ENCODE measurements around the gene RBFOX2. TPM values are rescaled to one million over a fixed set of nuclear protein-coding genes. Genes with fewer than 3 reads are reported as not detected.

Gene RBFOX2
- total RNA-seq, 1 experiment from 2014 or later: 81.1 TPM

DNA sequence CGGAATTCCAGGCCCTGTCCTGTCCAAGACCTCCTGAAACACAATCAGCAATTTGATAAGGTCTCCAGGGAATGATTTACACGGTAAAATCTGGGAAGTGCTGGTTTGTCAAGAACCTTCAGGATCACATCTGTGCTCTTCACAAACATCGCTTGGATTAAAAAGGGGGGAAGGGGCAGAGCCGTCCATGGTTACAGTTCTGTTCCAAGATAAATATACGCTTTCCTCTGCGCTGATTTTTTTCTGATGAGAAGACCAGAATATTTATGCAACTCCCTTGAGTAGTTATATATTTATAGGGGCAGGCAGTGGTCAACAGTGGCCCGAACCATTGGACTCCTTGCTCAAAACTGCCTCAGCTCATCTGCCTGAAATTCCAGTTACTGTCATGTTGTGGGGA, 320.2 kb downstream of the RBFOX2 start:
- CTCF ChIA-PET: interaction anchor here (0.6 kb wide), 1 partner anchor 85 kb away, joined by 3 read pairs; no protein-coding TSS in a partner anchor
- Histone ChIP-seq H3K36me3 (ENCODE audit: control insufficient read depth, insufficient read depth, low read length) (no peaks in the 10 kb centered on the region), H3K4me3 (ENCODE audit: low read depth in 2 of 2, low read length in 2 of 2) (no peak overlapping the region), H3K4me1 (ENCODE audit: control insufficient read depth, insufficient read depth, low read length) (no peaks in the 10 kb centered on the region), H3K9me3 (ENCODE audit: control insufficient read depth, insufficient read depth, low read depth, low read length) (no peaks in the 10 kb centered on the region), H3K27ac (ENCODE audit: low read length) (no peak overlapping the region), H3K27me3 (ENCODE audit: control insufficient read depth, insufficient read depth, low read length) (no peaks in the 10 kb centered on the region)
- ATAC-seq (no peak), DNase-seq (ENCODE audit: low read depth, low spot score) (no peak)
- BruUV-seq (replicated peaks): no TSS peak
- in situ Hi-C loops (cut with HindIII; ENCODE audit: low pct_unique_long_range_greater_than_20kb, low sequenced_read_pairs) (no loop called here), intact Hi-C loops (cut with micrococcal nuclease; ENCODE audit: unreplicated experiment) (no loop called here)
- TF ChIP-seq TCF7L2 (IDR thresholded peaks at IDR 0.05; ENCODE audit: low read depth, low read length) (no peak), POLR2AphosphoS5 (IDR thresholded peaks at IDR 0.05; ENCODE audit: low read depth, low read length) (no peak), SIN3A (IDR thresholded peaks at IDR 0.05; ENCODE audit: borderline replicate concordance, insufficient read depth, low read depth, low read length) (no peak)
- TF ChIP-seq, protein P1, sequence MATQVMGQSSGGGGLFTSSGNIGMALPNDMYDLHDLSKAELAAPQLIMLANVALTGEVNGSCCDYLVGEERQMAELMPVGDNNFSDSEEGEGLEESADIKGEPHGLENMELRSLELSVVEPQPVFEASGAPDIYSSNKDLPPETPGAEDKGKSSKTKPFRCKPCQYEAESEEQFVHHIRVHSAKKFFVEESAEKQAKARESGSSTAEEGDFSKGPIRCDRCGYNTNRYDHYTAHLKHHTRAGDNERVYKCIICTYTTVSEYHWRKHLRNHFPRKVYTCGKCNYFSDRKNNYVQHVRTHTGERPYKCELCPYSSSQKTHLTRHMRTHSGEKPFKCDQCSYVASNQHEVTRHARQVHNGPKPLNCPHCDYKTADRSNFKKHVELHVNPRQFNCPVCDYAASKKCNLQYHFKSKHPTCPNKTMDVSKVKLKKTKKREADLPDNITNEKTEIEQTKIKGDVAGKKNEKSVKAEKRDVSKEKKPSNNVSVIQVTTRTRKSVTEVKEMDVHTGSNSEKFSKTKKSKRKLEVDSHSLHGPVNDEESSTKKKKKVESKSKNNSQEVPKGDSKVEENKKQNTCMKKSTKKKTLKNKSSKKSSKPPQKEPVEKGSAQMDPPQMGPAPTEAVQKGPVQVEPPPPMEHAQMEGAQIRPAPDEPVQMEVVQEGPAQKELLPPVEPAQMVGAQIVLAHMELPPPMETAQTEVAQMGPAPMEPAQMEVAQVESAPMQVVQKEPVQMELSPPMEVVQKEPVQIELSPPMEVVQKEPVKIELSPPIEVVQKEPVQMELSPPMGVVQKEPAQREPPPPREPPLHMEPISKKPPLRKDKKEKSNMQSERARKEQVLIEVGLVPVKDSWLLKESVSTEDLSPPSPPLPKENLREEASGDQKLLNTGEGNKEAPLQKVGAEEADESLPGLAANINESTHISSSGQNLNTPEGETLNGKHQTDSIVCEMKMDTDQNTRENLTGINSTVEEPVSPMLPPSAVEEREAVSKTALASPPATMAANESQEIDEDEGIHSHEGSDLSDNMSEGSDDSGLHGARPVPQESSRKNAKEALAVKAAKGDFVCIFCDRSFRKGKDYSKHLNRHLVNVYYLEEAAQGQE (IDR thresholded peaks at IDR 0.05; ENCODE audit: insufficient read depth in 1 of 2, low read depth in 2 of 2, low read length in 1 of 2): no peak
- TF ChIP-seq, protein P2, sequence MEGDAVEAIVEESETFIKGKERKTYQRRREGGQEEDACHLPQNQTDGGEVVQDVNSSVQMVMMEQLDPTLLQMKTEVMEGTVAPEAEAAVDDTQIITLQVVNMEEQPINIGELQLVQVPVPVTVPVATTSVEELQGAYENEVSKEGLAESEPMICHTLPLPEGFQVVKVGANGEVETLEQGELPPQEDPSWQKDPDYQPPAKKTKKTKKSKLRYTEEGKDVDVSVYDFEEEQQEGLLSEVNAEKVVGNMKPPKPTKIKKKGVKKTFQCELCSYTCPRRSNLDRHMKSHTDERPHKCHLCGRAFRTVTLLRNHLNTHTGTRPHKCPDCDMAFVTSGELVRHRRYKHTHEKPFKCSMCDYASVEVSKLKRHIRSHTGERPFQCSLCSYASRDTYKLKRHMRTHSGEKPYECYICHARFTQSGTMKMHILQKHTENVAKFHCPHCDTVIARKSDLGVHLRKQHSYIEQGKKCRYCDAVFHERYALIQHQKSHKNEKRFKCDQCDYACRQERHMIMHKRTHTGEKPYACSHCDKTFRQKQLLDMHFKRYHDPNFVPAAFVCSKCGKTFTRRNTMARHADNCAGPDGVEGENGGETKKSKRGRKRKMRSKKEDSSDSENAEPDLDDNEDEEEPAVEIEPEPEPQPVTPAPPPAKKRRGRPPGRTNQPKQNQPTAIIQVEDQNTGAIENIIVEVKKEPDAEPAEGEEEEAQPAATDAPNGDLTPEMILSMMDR (IDR thresholded peaks at IDR 0.05): no peak
- POLR2A ChIA-PET: no interaction called here

- ChIA-PET CTCF (no interaction called here), POLR2A (no interaction called here)
- no peaks in the 10 kb centered on the region for H3K4me1 ChIP-seq (ENCODE audit: control insufficient read depth, insufficient read depth, low read length)
- BruUV-seq (replicated peaks): no TSS peak
- in situ Hi-C loops (cut with HindIII; ENCODE audit: low pct_unique_long_range_greater_than_20kb, low sequenced_read_pairs) (no loop called here), intact Hi-C loops (cut with micrococcal nuclease; ENCODE audit: unreplicated experiment) (no loop called here)
- H3K4me3 ChIP-seq (ENCODE audit: low read depth in 2 of 2, low read length in 2 of 2): no peak overlapping the region
- TF ChIP-seq TCF7L2 (IDR thresholded peaks at IDR 0.05; ENCODE audit: low read depth, low read length) (no peak), SIN3A (IDR thresholded peaks at IDR 0.05; ENCODE audit: borderline replicate concordance, insufficient read depth, low read depth, low read length) (no peak), POLR2AphosphoS5 (IDR thresholded peaks at IDR 0.05; ENCODE audit: low read depth, low read length) (no peak)
- TF ChIP-seq, protein P1 (IDR thresholded peaks at IDR 0.05; ENCODE audit: insufficient read depth in 1 of 2, low read depth in 2 of 2, low read length in 1 of 2): no peak
- TF ChIP-seq, protein P2 (IDR thresholded peaks at IDR 0.05): no peak
- no peak overlapping the region for H3K27ac ChIP-seq (ENCODE audit: low read length)
- no peaks in the 10 kb centered on the region for H3K36me3 ChIP-seq (ENCODE audit: control insufficient read depth, insufficient read depth, low read length)
- no peak for DNase-seq (ENCODE audit: low read depth, low spot score)
- H3K27me3 ChIP-seq (ENCODE audit: control insufficient read depth, insufficient read depth, low read length): no peaks in the 10 kb centered on the region
- no peak for ATAC-seq
- H3K9me3 ChIP-seq (ENCODE audit: control insufficient read depth, insufficient read depth, low read depth, low read length): no peaks in the 10 kb centered on the region
Observed at GRCh38 chr22:35705141-35705540, 323.5 kb downstream of the RBFOX2 start.

All from Panc1 (cell line).